Measurements from ENCODE around the gene HERC5.
A peak's percentile ranks its signal among the peaks of the same experiment; 100 is the strongest.
"Not testable (repeated sequence)": the region's sequence is repeated elsewhere in the genome, so short reads cannot be mapped to it uniquely, and the experiment has no call there.

HERC5 gene

DNA sequence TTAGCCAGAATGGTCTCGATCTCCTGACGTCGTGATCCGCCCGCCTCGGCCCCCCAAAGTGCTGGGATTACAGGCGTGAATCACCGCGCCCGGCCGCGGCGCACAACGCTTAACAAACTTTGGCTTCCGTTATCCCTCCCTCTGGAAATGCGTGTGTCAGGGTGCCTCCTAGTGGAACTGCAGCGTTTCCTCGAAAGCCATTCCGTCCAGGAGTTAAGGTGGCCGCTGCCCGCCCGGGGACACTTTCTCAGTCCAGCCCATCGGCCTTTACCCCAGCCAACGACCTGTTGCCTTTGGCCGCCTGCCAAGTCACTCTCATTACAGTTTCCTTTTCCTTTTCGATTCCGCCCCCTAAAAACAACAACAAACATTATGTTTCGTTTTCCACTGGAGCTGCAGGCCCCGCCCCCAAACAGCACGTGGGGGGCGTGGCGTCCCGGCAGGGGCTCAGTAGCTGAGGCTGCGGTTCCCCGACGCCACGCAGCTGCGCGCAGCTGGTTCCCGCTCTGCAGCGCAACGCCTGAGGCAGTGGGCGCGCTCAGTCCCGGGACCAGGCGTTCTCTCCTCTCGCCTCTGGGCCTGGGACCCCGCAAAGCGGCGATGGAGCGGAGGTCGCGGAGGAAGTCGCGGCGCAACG lies at the start of gene HERC5:
Gene HERC5 (plus strand): TSS at position 450 of the 637 bp plus-strand sequence. CDS start 151 bp downstream, at position 601.
- DNase-seq (ENCODE audit: low read depth, low spot score), result peak; percentile 91

DNA sequence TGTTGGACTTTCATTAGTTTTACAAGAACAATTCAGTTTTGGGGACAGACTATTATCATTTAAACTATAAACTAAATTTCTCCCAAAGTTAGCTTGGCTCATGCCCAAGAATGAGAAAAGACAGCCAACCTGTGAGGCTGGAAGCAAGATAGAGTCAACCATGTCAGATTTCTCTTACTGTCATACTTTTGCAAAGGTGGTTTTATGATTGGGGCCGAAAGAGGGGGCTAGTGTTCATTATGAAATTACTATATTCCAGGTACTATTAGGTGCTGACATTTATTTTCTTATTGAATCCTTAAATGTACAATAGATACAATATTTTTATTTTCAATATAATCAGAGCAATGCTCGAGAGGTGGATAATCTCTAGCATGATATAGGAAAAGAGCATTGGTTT lies 47.7 kb upstream of the HERC5 start:
- no peak for DNase-seq (ENCODE audit: low read depth, low spot score)

DNA sequence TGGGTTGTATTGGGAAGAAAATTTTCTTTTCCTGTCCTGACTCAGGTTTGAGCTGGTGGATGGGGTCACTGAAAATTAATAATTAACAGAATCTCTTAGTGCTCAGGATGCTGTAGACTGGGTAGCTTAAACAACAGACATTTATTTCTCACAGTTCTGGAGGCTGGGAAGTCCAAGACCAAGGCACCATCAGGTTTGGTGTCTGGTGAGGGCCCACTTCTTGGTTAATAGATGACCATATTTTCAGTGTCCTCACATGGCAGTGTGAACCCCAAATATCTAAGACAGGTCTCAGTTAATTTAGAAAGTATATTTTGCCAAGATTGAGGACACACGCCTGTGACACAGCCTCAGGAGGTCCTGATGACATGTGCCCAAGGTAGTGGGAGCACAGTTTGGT lies 47.1 kb upstream of the HERC5 start:
- no peak for DNase-seq (ENCODE audit: low read depth, low spot score)

DNA sequence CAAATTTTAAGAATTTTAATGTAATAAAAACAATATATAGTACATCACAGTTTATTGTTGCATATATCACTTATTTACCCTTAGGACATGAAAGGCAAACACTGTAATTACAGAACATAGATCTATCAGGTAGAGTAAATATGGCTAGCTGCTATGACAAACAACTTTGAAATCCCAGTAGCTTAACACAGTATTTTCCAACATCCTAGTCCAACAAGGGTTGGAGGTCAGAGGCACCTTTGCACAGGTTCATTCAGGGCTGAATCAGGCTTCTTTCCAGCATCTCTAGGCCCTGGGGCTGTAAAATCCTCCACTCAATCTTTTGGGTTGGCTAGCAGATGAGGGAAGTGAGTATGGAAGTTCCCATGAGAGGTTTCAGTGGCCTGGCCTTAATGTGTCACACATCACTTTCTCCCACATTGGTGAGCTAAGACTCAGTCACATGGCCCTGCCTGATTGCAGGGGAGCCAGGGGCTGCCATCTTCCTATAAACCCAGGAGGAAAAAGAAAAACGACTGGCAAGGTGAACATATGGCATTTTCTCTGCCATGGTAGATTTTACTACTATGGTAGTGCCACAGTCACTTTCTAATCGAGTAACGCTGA lies 45.3 kb upstream of the HERC5 start:
- DNase-seq (ENCODE audit: low read depth, low spot score), result no peak

DNA sequence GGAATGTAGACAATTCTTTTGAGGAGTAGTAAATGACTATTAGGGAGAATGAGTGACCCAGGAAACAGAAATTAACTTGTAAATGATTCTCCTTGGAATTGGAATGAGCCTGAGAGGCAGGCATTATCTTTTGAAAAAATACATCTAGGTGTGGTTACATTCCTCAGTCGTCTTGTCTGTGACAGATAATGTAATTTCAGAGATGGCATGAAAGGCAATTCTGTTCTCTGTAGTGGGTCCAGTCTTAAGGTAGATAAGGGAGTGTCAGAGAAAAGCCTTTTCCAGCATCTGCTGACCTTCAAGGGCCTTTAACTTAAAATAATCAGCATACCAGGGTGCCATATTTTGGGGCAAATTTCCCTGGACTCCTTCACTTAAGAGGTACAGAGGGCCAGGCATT lies 43.1 kb upstream of the HERC5 start:
- no peak for DNase-seq (ENCODE audit: low read depth, low spot score)

DNA sequence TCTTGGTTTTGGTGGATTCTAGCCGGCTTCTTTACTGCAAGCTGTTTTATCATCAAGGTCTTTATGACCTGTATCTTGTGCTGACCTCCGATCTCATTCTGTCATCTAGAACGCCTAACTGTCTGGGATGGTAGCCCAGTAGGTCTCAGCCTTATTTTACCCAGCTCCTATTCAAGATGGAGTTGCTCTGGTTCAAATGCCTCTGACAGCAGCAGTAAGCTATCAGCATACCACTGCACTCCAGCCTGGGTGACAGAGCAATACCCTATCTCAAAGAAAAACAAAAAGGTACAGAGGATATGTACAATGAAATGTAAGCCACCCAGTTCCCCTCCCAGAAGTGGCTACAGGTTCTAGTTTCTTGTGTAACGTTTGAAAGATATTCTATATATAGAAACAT lies 42.2 kb upstream of the HERC5 start:
- no peak for DNase-seq (ENCODE audit: low read depth, low spot score)

DNA sequence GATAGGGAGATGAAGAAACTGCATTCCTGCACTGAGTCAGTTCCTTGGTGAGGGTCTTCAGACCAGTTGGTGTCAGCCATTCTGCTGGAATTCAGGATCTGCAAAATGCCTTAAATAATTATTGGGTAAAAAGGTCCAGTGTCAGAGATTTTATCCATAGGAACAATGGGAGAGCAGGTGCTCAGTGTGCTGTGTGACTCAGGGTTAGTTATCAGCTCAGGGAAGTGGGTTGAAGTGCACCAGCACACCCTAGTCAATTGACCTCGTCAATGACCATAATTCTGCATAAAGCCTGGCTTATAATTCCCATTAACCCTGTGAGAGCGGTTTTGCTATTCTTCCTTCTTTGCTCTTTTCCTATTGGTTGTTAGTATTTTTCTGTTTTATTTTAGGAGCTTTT lies 40.9 kb upstream of the HERC5 start:
- DNase-seq (ENCODE audit: low read depth, low spot score), result no peak

DNA sequence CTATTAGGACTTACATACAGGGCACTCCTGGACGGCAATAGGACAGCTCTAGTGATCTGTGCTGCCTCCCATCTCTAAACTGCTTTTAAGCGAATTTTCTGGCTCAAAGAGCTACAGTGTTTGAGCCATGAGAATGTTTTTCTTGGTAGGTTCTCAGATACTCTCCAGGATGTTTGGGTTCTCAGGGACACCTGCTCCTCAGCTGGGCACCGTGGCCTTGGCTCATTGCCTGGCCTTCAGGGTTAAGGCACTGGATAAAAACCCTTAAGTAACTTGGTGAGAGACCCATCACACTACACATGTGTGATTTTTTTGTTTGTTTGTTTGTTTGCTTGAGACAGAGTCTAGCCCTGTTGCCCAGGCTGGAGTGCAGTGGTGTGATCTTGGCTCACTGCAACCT lies 38.5 kb upstream of the HERC5 start:
- no peak for DNase-seq (ENCODE audit: low read depth, low spot score)

DNA sequence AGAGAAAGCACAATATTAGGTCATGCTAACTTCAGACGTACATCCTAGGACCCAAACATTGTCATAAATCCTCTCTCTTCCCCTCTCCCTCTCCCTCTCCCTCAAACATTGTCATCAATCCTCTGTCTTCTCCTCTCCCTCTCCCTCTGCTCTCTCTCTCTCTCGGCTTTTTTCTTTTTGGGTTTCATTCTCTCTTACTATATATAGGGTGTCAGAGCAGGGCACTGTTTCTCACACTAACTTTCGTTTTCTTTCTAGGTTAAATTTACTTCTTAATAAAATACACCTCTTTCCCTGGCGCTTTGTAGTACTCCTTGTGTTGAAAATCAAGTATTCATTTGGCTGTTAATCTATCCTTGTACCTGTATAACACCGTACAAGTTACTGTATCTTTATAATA lies 37.0 kb upstream of the HERC5 start:
- DNase-seq (ENCODE audit: low read depth, low spot score), result no peak

DNA sequence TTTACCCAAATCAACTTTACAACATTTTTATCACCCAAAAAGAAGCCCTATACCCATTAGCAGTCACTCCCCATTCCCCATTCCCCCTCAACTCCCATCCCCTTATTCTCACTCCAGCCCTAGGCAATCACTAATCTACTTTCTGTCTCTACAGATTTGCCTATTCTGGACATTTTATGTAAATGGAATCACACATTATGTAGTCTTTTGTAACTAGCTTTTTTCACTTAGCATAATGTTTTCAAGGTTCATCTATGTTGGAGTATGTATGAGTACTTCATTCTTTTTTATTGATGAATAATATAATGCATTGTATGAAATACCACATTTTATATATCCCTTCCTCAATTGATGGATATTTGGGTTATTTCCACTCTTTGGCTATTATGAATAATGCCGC lies 36.1 kb upstream of the HERC5 start:
- no peak for DNase-seq (ENCODE audit: low read depth, low spot score)

DNA sequence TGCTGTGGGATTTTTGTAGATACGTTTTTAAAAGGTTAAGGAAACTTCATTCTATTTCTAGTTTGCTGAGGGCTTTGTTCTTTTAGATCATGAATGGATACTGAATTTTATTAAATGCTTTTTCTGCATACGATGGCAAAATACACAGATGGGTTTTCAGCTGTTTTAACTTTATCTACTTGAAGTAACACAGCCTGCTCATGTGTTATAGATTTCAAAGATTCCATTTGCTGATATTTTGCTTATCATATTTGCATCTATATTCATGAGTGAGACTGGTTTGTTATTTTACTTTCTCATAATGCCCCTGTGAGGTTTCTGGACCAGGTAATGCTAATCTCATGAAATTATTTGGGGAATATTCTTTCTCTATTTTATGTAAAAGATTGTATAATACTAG lies 34.5 kb upstream of the HERC5 start:
- no peak for DNase-seq (ENCODE audit: low read depth, low spot score)

DNA sequence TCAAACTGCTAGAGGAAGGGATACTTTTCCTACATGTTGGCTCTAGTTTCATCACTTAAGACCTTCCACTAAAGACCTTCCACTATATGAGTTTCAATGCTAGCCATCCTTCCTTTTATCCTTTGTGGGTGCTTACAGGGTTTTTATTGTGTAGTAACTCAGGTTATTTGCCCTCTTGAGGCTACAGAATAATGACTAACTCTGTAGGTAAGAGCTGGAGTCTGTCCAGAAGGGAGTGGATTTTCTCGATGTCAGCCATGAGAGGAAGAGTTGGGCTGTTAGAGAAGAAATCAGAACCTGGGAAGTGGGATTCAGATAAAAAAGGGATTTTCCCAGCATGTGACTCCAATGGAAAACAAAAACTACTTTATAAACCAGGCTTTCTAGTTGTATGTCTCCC lies 27.5 kb upstream of the HERC5 start:
- DNase-seq (ENCODE audit: low read depth, low spot score), result no peak

DNA sequence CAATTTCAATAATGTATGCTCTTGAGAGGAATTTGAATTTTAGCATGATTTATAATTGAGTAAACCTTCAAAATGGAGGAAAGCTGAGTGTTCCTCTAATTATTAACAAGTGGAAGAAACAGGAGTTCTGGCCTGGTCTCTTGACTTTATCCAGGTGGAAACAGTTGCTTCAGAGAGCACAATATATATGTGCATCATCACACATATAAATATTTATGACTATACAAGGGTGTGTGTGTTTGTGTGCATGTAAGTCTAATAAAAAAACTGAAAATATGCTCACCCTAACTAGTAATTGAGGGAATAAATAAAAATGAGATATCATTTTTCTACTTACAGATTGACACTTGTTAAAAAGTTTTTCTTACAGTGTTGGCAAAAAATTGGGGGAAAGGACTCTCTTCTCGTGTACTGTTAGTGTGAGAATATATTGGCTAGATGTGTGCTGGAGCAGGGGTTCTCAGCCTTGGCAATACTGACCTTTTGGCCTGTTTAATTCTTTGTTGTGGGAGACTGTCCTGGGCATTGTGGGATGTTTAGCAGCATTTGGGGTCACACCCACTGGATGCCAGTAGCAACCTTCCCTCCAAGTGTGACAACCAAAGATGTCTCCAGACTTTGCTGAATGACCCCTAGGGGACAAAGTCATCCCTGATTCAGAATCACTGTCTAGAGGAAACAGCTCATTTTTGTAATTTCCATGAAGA lies 20.8 kb upstream of the HERC5 start:
- DNase-seq (ENCODE audit: low read depth, low spot score), result no peak

DNA sequence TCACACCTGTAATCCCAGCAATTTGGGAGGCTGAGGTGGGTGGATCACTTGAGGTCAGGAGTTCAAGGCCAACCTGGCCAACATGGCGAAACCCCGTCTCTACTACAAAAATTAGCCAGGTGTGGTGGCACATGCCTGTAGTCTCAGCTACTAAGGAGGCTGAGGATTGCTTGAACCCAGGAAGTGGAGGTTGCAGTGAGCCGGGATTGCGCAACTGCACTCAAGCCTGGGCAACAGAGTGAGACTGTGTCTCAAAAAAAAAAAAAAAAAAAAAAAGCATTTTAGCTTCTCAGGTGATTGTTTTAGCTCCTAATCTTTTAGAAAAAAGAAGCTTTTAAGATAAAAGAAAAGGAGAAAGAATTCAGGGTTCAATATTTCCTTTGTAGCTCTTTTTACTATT lies 19.0 kb upstream of the HERC5 start:
- DNase-seq (ENCODE audit: low read depth, low spot score), result not testable (repeated sequence)

DNA sequence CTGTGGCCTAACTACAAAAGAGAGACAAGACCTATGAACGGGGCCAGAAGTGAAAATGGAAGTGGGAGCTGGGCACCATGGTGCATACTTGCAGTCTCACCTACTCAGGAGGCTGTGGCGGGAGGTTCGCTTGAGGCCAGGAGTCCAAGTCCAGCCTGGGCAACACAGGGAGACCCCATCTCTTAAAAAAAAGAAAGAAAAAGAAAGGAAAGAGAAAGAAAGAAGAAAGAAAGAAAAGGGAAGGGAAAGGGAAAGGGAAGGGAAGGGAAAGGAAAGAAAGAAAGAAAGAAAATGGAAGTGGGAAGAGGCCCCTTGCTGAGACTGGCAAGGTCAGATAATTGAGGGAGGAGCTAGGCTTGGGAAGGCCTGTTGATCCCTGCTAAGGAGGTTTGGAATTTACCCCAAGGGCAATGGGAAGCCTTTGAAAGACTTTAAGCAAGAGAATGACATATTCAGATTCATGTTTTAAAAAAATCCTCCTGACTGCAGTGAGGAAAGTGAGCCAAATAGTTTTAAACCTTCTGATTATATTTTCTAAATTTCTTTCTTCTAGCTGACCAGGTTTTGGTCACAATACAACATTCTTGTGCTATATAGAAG lies 17.7 kb upstream of the HERC5 start:
- no peak for DNase-seq (ENCODE audit: low read depth, low spot score)

DNA sequence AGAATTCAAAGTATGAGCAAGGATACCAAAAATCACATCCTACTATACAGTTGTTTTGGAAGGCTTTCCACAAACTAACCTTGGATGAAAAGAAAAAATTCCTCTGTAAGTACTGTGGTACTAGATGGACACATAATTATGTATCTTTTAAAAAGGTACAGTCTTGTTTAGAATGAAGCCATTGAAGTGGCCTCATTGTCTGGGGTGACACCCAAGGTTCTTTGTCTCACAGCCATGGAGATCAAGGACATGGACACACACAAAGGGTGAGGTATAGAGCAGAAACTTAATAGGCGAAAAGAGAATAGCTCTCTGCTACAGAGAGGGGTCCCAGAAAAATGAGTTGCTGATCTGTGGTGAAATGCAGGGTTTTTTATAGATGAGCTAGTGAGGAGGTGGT lies 16.8 kb upstream of the HERC5 start:
- no peak for DNase-seq (ENCODE audit: low read depth, low spot score)

DNA sequence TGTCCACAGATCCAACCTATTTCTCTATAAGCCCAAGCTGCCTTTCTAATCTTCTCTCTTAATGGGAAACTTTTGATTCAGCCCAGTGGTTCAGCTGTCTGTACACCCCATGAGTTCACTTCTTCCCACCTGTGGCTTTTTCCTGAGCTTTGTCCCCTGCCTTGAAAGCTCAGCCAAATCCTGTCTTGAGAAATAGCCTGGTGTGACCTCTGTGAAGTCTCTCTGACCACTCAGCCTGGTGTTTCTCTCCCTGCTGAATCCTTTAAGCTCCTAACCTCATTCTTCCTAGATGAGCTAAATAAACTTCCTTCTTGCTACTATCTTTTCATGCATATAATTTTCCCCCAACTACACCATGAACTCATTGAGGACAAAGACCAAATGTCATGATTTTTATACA lies 15.2 kb upstream of the HERC5 start:
- no peak for DNase-seq (ENCODE audit: low read depth, low spot score)

DNA sequence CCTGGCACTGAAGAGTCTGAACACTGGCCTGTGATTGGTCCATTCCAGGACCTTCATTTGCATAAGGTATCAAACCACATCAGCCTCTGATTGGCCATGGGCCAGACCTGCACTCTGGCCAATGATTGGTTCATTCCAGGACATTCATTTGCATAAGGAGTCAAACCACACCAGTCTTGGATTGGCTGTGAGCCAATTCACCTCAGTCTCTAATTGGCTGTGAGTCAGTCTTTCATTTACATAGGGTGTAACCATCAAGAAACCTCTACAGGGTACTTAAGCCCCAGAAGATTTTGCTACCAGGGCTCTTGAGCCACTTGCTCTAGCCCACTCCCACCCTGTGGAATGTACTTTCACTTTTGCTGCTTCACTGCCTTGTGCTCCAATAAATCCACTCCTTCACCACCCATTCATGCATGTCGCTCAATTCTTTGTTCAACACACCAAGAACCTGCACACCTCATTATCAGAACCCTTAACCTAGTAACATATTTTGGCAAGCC lies 14.2 kb upstream of the HERC5 start:
- DNase-seq (ENCODE audit: low read depth, low spot score), result peak; percentile 20

DNA sequence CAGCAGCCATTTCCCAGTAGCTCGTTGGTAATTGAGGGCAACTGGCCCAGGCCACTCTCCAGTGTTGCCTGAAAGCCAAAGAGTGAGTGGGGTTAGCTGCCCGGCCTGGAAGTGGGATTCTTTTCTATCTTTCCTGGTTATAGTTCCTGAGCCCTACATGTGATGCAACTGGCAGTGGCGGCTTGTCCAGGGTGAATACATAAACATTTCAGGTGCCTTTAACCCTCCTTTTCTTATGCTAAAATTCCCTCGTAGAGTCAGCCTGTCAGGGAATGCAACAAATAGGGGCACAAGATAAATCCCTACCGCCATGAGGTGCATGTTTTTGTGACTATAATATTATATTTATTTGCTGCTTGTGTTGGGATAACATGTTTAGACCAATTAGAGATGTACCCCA lies 13.4 kb upstream of the HERC5 start:
- no peak for DNase-seq (ENCODE audit: low read depth, low spot score)

DNA sequence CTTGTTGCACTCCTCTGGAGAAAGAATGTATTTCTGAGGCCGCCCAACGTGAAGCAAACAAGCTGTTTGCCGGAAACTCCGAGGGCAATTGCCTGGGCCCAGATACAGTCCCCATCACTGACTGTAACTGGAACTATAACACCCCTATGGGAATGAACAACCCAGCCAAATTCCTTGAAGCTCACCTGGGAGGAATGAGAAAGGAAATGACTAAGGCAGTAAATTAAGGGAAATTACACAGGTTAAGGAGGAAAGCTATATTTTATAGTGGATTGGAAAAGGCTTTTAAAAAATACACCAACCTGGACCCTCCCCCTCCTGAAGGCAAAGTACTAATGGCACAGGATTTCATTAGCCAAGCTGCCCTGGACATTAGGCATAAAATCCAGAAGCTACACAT lies 11.7 kb upstream of the HERC5 start:
- DNase-seq (ENCODE audit: low read depth, low spot score), result no peak

DNA sequence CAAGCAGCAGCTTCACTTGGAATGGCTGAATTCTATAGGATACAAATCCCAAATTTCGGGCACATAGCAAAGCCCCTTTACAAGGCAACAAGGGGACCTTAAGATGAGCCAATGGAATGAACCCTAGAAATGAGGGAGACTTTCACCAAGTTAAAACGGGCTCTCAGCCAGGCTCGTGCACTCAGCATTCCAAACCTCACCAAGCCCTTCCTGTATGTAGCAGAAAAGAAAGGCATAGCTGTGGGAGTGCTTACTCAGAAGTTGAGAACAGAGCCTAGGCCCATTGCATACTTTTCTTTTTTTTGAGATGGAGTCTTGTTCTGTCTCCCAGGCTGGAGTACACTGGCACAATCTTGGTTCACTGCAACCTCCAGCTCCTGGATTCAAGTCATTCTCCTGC lies 10.8 kb upstream of the HERC5 start:
- DNase-seq (ENCODE audit: low read depth, low spot score), result peak; percentile 14

DNA sequence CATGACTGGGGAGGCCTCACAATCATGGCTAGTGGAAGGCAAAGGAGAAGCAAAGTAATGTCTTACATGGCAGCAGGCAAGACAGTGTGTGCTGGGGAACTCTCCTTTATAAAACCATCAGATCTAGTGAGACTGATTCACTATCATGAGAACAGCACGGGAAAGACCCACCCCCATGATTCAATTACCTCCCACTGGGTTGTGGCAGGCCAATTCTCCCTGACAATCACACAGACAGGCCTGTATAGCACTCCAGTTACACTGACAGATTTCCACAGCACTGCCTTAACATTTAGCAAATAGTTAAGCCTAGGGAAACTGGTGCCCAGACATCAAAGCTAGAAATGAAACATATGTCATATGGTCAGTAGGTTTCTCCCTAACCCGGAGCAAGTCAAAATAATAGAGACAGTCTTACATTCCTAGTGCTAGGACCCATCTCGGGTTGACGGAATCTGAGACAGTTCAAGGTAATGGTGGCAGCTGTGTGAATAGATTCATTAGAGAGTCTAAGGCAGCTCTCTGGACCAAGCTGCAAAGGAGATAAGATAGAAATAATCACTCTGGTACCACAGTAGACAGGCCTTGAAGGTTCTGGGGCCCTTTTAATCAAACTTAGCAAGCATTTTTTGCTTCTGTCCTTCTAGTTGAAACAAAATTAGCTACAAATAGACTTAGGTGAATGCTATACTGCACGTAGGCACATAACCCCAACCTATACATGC lies 9.4 kb upstream of the HERC5 start:
- DNase-seq (ENCODE audit: low read depth, low spot score), result no peak
